Fibroblast of peridontal ligament (primary cell): Measurements from ENCODE around the gene TBC1D16.

ENCODE experiments used
- DNase-seq: peaks from one replicate; pipeline ENCODE4 v3.0.0-alpha.2; 2010; ENCODE audit errors: extremely low read depth

TBC1D16 gene

GRCh38 chr17:79888811-79889634, 146.6 kb downstream of the TBC1D16 start:
- DNase-seq: no peak

- DNase-seq: no peak
These were observed 147.6 kb downstream of the TBC1D16 start for GRCh38 chr17:79888009-79888540.

GRCh38 chr17:79887451-79887991, 148.2 kb downstream of the TBC1D16 start:
- DNase-seq: no peak

GRCh38 chr17:79883202-79883601, 152.5 kb downstream of the TBC1D16 start:
- no peak for DNase-seq
